Measurements from ENCODE around the gene RELN.

The RELN gene

GRCh38 chr7:104007614-104008013 is 18.2 kb upstream of the RELN start:
- H3K4me2 ChIP-seq (ENCODE audit: low read length, poor library complexity, severe bottlenecking): no peak overlapping the region
- H2BK120ac ChIP-seq (ENCODE audit: low read depth, low read length): no peak overlapping the region
- H2AFZ ChIP-seq (ENCODE audit: low read depth, low read length): no peak overlapping the region
- H3K36me3 ChIP-seq (ENCODE audit: control insufficient read depth in 1 of 2, insufficient read depth in 2 of 2, low read depth in 1 of 2, low read length in 2 of 2): no peaks in the 10 kb centered on the region
- no peak overlapping the region for H2BK12ac ChIP-seq (ENCODE audit: low read length in 2 of 2)
- no peak overlapping the region for H3K4ac ChIP-seq (ENCODE audit: low read depth in 1 of 2, low read length in 2 of 2)
- no peaks in the 10 kb centered on the region for H3K27me3 ChIP-seq (ENCODE audit: control insufficient read depth in 1 of 2, insufficient read depth in 1 of 2, low read length in 2 of 2)
- H3K27ac ChIP-seq (ENCODE audit: low read length, poor library complexity, severe bottlenecking): no peak overlapping the region
- no peak overlapping the region for H2AK5ac ChIP-seq (ENCODE audit: low read length, severe bottlenecking)
- 50% methylated on average over 3 of the region's 3 CpGs for WGBS
- no peak overlapping the region for H4K8ac ChIP-seq (ENCODE audit: low read length)
- no peak overlapping the region for H2BK5ac ChIP-seq (ENCODE audit: low read depth, low read length, poor library complexity, severe bottlenecking)
- no peaks in the 10 kb centered on the region for H3K9me3 ChIP-seq (ENCODE audit: control insufficient read depth, low read length)
- no peak overlapping the region for H3K14ac ChIP-seq (ENCODE audit: low read length in 2 of 2)
- peaks cover 6% of the 10 kb centered on the region for H3K4me1 ChIP-seq (ENCODE audit: control insufficient read depth, insufficient read depth, low read depth, low read length)
- no peak overlapping the region for H3K4me3 ChIP-seq (ENCODE audit: insufficient read depth in 1 of 2, low read depth in 1 of 2, low read length in 2 of 2)
- no peak overlapping the region for H2BK15ac ChIP-seq (ENCODE audit: low read depth, poor library complexity, severe bottlenecking)
- H4K91ac ChIP-seq (ENCODE audit: low read length): no peak overlapping the region
- H3K18ac ChIP-seq (ENCODE audit: low read depth in 1 of 2, low read length in 2 of 2): no peak overlapping the region
- H3K79me1 ChIP-seq (replicated peaks; ENCODE audit: low read length, poor library complexity, severe bottlenecking): no peaks in the 10 kb centered on the region
- no peak for DNase-seq
- H3K9ac ChIP-seq (ENCODE audit: low read length): no peak overlapping the region
- H3K23ac ChIP-seq (ENCODE audit: low read length in 2 of 2): no peak overlapping the region

GRCh38 chr7:104005197-104005596 is 15.7 kb upstream of the RELN start:
- WGBS: 83% methylated on average over 4 of the region's 4 CpGs
- Histone ChIP-seq H3K27me3 (ENCODE audit: control insufficient read depth in 1 of 2, insufficient read depth in 1 of 2, low read length in 2 of 2) (no peaks in the 10 kb centered on the region), H3K36me3 (ENCODE audit: control insufficient read depth in 1 of 2, insufficient read depth in 2 of 2, low read depth in 1 of 2, low read length in 2 of 2) (no peaks in the 10 kb centered on the region), H3K23ac (ENCODE audit: low read length in 2 of 2) (no peak overlapping the region), H2AFZ (ENCODE audit: low read depth, low read length) (peak overlapping the region; percentile 14), H3K4me2 (ENCODE audit: low read length, poor library complexity, severe bottlenecking) (peak overlapping the region; percentile 16), H3K9ac (ENCODE audit: low read length) (no peak overlapping the region), H3K14ac (ENCODE audit: low read length in 2 of 2) (no peak overlapping the region), H3K4me1 (ENCODE audit: control insufficient read depth, insufficient read depth, low read depth, low read length) (peaks cover 6% of the 10 kb centered on the region), H4K91ac (ENCODE audit: low read length) (no peak overlapping the region), H3K4me3 (ENCODE audit: insufficient read depth in 1 of 2, low read depth in 1 of 2, low read length in 2 of 2) (no peak overlapping the region), H2BK5ac (ENCODE audit: low read depth, low read length, poor library complexity, severe bottlenecking) (no peak overlapping the region), H4K8ac (ENCODE audit: low read length) (no peak overlapping the region), H2AK5ac (ENCODE audit: low read length, severe bottlenecking) (no peak overlapping the region), H2BK120ac (ENCODE audit: low read depth, low read length) (no peak overlapping the region), H3K4ac (ENCODE audit: low read depth in 1 of 2, low read length in 2 of 2) (no peak overlapping the region), H3K9me3 (ENCODE audit: control insufficient read depth, low read length) (no peaks in the 10 kb centered on the region), H2BK12ac (ENCODE audit: low read length in 2 of 2) (no peak overlapping the region), H3K79me1 (replicated peaks; ENCODE audit: low read length, poor library complexity, severe bottlenecking) (no peaks in the 10 kb centered on the region), H3K27ac (ENCODE audit: low read length, poor library complexity, severe bottlenecking) (no peak overlapping the region), H2BK15ac (ENCODE audit: low read depth, poor library complexity, severe bottlenecking) (no peak overlapping the region), H3K18ac (ENCODE audit: low read depth in 1 of 2, low read length in 2 of 2) (no peak overlapping the region)
- DNase-seq: no peak

GRCh38 chr7:103996639-103997038 is 7.2 kb upstream of the RELN start:
- H3K9ac ChIP-seq (ENCODE audit: low read length): no peak overlapping the region
- H3K9me3 ChIP-seq (ENCODE audit: control insufficient read depth, low read length): no peaks in the 10 kb centered on the region
- no peaks in the 10 kb centered on the region for H3K79me1 ChIP-seq (replicated peaks; ENCODE audit: low read length, poor library complexity, severe bottlenecking)
- H2BK15ac ChIP-seq (ENCODE audit: low read depth, poor library complexity, severe bottlenecking): no peak overlapping the region
- no peak overlapping the region for H3K18ac ChIP-seq (ENCODE audit: low read depth in 1 of 2, low read length in 2 of 2)
- peaks cover 3% of the 10 kb centered on the region for H3K4me1 ChIP-seq (ENCODE audit: control insufficient read depth, insufficient read depth, low read depth, low read length)
- no peak overlapping the region for H3K4ac ChIP-seq (ENCODE audit: low read depth in 1 of 2, low read length in 2 of 2)
- H3K27ac ChIP-seq (ENCODE audit: low read length, poor library complexity, severe bottlenecking): no peak overlapping the region
- no peak overlapping the region for H2AFZ ChIP-seq (ENCODE audit: low read depth, low read length)
- no peak overlapping the region for H4K91ac ChIP-seq (ENCODE audit: low read length)
- H3K4me3 ChIP-seq (ENCODE audit: insufficient read depth in 1 of 2, low read depth in 1 of 2, low read length in 2 of 2): no peak overlapping the region
- no peaks in the 10 kb centered on the region for H3K36me3 ChIP-seq (ENCODE audit: control insufficient read depth in 1 of 2, insufficient read depth in 2 of 2, low read depth in 1 of 2, low read length in 2 of 2)
- no peak for DNase-seq
- no peak overlapping the region for H4K8ac ChIP-seq (ENCODE audit: low read length)
- H3K23ac ChIP-seq (ENCODE audit: low read length in 2 of 2): no peak overlapping the region
- H2BK120ac ChIP-seq (ENCODE audit: low read depth, low read length): no peak overlapping the region
- WGBS: 100% methylated on average over 1 of the region's 2 CpGs
- no peak overlapping the region for H3K4me2 ChIP-seq (ENCODE audit: low read length, poor library complexity, severe bottlenecking)
- no peak overlapping the region for H3K14ac ChIP-seq (ENCODE audit: low read length in 2 of 2)
- H2BK12ac ChIP-seq (ENCODE audit: low read length in 2 of 2): no peak overlapping the region
- H2BK5ac ChIP-seq (ENCODE audit: low read depth, low read length, poor library complexity, severe bottlenecking): no peak overlapping the region
- no peak overlapping the region for H2AK5ac ChIP-seq (ENCODE audit: low read length, severe bottlenecking)
- H3K27me3 ChIP-seq (ENCODE audit: control insufficient read depth in 1 of 2, insufficient read depth in 1 of 2, low read length in 2 of 2): peaks cover 0 to under 1% of the 10 kb centered on the region in 2 experiments

- Histone ChIP-seq H3K14ac (ENCODE audit: low read length in 2 of 2) (no peak overlapping the region), H2BK15ac (ENCODE audit: low read depth, poor library complexity, severe bottlenecking) (no peak overlapping the region), H4K91ac (ENCODE audit: low read length) (no peak overlapping the region), H3K18ac (ENCODE audit: low read depth in 1 of 2, low read length in 2 of 2) (no peak overlapping the region), H2BK12ac (ENCODE audit: low read length in 2 of 2) (no peak overlapping the region), H3K79me1 (replicated peaks; ENCODE audit: low read length, poor library complexity, severe bottlenecking) (no peaks in the 10 kb centered on the region), H2BK5ac (ENCODE audit: low read depth, low read length, poor library complexity, severe bottlenecking) (no peak overlapping the region), H3K9me3 (ENCODE audit: control insufficient read depth, low read length) (no peaks in the 10 kb centered on the region), H3K36me3 (ENCODE audit: control insufficient read depth in 1 of 2, insufficient read depth in 2 of 2, low read depth in 1 of 2, low read length in 2 of 2) (no peaks in the 10 kb centered on the region), H3K27me3 (ENCODE audit: control insufficient read depth in 1 of 2, insufficient read depth in 1 of 2, low read length in 2 of 2) (peaks cover 0 to 6% of the 10 kb centered on the region in 2 experiments), H3K4me3 (ENCODE audit: insufficient read depth in 1 of 2, low read depth in 1 of 2, low read length in 2 of 2) (no peak overlapping the region), H3K4ac (ENCODE audit: low read depth in 1 of 2, low read length in 2 of 2) (no peak overlapping the region), H3K23ac (ENCODE audit: low read length in 2 of 2) (no peak overlapping the region), H2BK120ac (ENCODE audit: low read depth, low read length) (no peak overlapping the region), H2AK5ac (ENCODE audit: low read length, severe bottlenecking) (no peak overlapping the region), H3K4me1 (ENCODE audit: control insufficient read depth, insufficient read depth, low read depth, low read length) (peaks cover 4% of the 10 kb centered on the region), H3K4me2 (ENCODE audit: low read length, poor library complexity, severe bottlenecking) (no peak overlapping the region), H3K27ac (ENCODE audit: low read length, poor library complexity, severe bottlenecking) (no peak overlapping the region), H3K9ac (ENCODE audit: low read length) (no peak overlapping the region), H4K8ac (ENCODE audit: low read length) (no peak overlapping the region), H2AFZ (ENCODE audit: low read depth, low read length) (no peak overlapping the region)
- no peak for DNase-seq
- WGBS: 75% methylated on average over 3 of the region's 4 CpGs
These were observed 6.6 kb upstream of the RELN start for GRCh38 chr7:103996017-103996551.

All from mesenchymal stem cell (in vitro differentiated cells and primary cell).